ENCODE results near the gene PLSCR2.
"Not testable (repeated sequence)": the region's sequence is repeated elsewhere in the genome, so short reads cannot be mapped to it uniquely, and the experiment has no call there.

Gene PLSCR2

DNA sequence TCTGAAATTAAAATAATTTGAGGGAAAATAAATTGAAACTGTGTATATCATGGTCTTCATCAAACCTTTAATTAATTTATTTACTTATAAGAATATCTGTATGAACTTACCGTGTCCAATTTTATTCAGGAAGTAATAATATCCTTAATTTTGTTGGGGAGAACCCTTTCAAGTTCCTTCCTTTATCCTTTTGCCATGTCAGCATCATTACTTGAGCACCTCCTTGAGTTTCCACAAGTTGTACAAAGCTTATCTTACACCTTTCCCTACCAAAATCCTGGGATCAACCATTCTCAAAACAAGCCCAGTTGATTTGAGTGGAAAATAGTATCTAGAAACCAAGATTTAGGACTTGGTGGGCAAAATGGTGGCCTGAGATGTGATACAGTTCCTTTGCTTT, 37.3 kb downstream of the PLSCR2 start:
- in situ Hi-C loops (cut with HindIII; ENCODE audit: low pct_unique_long_range_greater_than_20kb, low sequenced_read_pairs), result no loop called here
- no peak for DNase-seq (ENCODE audit: low read depth in 1 of 2, low spot score in 1 of 2)
- no peak for TF ChIP-seq JUND (IDR thresholded peaks at IDR 0.05; ENCODE audit: low read depth)

DNA sequence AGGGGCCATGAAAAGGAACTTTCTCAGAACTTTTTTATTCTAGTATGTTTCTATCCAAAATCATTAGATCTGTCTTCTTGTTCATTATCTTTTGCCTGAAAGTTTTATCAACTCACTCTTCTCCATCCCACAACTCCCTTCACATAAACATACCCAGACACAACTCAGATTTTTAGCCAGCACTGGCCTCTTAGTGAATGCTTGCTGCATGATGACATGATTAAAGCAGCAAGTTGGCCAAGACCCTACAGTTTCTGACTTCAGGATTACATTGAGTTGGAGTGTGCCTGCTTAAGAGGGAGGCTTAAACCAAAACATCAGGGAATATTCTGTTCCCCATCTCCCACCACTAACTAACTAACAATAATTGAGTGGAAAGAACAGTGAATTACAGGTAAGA, 38.1 kb downstream of the PLSCR2 start:
- in situ Hi-C loops (cut with HindIII; ENCODE audit: low pct_unique_long_range_greater_than_20kb, low sequenced_read_pairs), result no loop called here
- DNase-seq (ENCODE audit: low read depth in 1 of 2, low spot score in 1 of 2), result no peak
- TF ChIP-seq JUND (IDR thresholded peaks at IDR 0.05; ENCODE audit: low read depth), result no peak

DNA sequence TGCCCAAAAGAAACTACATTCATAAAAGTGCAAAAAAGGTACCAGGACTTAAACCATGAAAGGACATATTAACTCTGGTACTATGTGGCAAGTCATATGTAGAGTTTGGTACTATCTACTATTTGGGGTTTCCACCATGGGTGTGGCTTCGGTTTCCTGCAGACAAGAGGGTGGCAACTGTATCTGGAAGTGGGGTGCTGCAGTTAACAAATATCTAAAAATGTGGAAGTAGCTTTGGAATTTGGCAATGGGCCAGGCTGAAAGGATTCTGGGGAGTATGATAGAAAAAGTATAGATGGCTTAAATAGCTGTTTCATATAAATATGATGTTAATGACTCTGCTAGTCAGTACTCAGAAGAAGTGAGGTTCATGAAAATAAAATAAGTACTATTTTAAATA, 44.0 kb downstream of the PLSCR2 start:
- TF ChIP-seq JUND (IDR thresholded peaks at IDR 0.05; ENCODE audit: low read depth), result no peak
- no peak for DNase-seq (ENCODE audit: low read depth in 1 of 2, low spot score in 1 of 2)
- in situ Hi-C loops (cut with HindIII; ENCODE audit: low pct_unique_long_range_greater_than_20kb, low sequenced_read_pairs), result no loop called here

DNA sequence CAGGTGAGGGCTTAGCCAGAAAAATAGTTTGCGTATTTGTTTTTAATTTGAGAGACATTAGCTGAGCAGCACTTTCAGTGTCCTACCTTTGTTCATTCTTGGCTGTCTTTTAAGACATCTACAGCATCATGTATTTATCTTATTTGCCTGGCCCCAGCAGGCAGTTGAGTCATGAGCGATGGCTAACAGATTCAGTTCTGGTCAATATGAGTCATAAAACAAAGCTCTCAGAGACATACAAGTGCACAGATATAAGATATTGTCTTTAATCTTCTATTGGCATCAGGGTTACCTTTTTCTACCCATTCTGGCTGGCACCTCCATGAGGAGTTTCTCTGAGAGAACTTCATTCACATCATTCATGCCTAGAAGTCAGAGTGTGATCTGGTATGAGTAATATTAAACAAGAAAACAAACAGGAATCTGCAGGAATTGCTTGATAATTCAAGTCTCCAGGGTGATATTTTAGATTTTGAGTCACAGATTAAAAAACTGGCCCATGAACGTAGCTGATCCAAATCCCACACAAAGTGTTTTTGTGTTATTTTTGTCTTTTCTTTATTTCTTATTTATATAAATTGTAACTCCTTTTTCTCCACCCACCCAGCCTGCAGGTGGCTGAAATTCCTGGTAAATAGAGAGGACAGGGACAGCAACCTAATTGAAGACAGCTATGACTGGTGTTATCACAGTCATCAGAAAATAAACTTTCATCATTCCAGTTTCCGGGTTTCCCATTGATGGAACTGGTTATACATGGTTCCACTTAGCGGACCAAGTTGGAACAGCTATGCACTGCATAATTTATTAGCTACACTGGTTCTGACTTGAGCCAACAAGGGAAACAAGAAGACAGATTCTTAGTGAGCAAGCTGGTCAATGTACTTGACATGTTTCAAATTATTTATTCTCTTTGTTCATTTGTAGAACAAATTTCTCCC, 47.3 kb downstream of the PLSCR2 start:
- no peak for TF ChIP-seq JUND (IDR thresholded peaks at IDR 0.05; ENCODE audit: low read depth)
- in situ Hi-C loops (cut with HindIII; ENCODE audit: low pct_unique_long_range_greater_than_20kb, low sequenced_read_pairs), result no loop called here
- peak; percentile 6 to 73 for DNase-seq (ENCODE audit: low read depth in 1 of 2, low spot score in 1 of 2)

DNA sequence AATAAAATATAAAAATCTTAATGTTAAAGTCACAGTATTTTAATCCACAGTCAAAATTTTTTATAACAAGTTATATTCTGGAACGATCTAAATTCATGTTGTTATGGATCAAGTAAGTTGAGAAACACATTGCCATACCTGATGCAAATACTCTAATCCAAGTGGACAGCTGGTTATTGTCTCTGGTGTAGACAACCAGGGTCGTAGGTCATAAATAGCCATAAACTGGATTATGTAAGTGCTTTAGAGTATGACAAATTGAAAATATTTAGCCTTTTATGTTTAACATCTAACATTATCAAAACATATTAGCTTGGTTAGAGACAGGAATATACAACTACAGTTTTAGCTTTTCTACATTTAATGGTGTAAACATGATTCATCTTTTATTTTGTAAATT, 53.0 kb downstream of the PLSCR2 start:
- in situ Hi-C loops (cut with HindIII; ENCODE audit: low pct_unique_long_range_greater_than_20kb, low sequenced_read_pairs), result no loop called here
- no peak for TF ChIP-seq JUND (IDR thresholded peaks at IDR 0.05; ENCODE audit: low read depth)
- no peak for DNase-seq (ENCODE audit: low read depth in 1 of 2, low spot score in 1 of 2)

DNA sequence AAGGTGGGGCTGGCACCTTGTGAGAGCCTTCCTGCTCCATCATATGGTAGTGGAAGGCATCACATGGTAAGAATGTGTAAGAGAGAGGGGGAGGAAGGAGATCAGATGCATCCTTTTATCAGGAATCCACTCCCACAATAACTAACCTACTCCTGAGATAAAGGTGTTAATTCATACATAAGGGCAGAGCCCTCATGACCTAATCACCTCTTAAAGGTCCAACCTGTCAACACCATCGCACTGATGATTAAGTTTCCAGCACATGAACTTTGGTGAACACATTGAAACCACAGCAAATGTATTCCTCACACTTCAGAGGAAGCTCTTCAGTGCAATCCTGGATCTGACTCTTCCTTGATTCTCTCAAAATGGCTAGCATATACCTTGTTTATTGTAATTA, 55.4 kb downstream of the PLSCR2 start:
- in situ Hi-C loops (cut with HindIII; ENCODE audit: low pct_unique_long_range_greater_than_20kb, low sequenced_read_pairs), result no loop called here
- DNase-seq (ENCODE audit: low read depth in 1 of 2, low spot score in 1 of 2), result no peak
- no peak for TF ChIP-seq JUND (IDR thresholded peaks at IDR 0.05; ENCODE audit: low read depth)

DNA sequence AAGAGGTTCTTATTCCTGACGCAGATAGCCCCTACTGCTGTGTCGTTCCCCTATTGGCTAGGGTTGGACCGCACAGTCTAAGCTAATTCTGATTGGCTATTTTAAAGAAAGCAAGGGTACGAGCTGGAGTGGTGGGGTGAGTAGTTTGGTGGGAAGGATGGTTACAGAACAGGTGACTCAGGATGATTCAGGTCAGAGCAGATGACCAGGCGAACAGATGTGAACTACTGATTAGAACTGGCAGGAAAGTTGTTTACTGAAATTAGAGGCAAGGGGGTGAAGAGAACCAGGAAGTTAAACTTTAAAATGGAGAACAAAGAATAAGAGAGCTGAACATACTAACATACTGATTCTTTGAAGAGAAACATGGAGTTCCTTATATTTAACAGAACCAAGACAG, 56.6 kb downstream of the PLSCR2 start:
- DNase-seq (ENCODE audit: low read depth in 1 of 2, low spot score in 1 of 2); in situ Hi-C loops (cut with HindIII; ENCODE audit: low pct_unique_long_range_greater_than_20kb, low sequenced_read_pairs): not testable (repeated sequence)

DNA sequence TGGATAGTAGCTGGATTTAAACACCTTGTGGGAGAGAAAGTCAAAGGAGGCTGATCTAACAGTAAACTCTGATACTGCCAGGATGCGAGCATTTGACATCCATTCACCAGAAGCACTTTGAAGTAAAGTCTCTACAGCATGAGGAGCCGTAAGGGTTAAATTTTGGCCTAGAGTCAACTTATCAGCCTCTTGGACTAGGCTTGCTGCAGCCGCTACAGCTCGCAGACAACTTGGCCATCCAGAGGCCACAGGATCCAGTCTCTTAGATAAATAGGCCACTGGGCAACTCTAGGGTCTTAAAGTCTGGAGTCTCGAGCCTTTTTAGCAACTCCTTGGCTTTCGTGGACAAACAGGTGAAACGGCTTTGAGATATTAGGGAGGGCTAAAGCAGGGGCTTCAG, 61.4 kb downstream of the PLSCR2 start:
- DNase-seq (ENCODE audit: low read depth in 1 of 2, low spot score in 1 of 2), result no peak
- in situ Hi-C loops (cut with HindIII; ENCODE audit: low pct_unique_long_range_greater_than_20kb, low sequenced_read_pairs), result no loop called here
- no peak for TF ChIP-seq JUND (IDR thresholded peaks at IDR 0.05; ENCODE audit: low read depth)

DNA sequence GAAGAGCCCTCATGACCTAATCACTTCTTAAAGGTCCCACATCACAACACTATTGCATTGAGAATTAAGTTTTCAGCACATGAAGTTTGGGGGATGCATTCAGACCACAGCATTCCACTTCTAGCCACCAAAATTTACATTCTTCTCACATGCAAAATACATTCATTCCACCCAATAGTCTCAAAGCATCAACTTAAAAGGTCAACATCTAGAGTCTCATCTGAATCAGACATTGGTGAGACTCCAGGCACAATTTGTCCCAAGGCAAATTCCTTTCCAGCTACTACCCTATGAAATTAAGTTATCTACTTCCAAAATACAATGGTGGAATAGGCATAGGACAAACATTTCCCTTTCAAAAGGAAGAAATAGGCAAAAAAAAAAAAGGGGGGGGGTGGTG, 64.9 kb downstream of the PLSCR2 start:
- TF ChIP-seq JUND (IDR thresholded peaks at IDR 0.05; ENCODE audit: low read depth), result no peak
- in situ Hi-C loops (cut with HindIII; ENCODE audit: low pct_unique_long_range_greater_than_20kb, low sequenced_read_pairs), result no loop called here
- DNase-seq (ENCODE audit: low read depth in 1 of 2, low spot score in 1 of 2), result no peak

DNA sequence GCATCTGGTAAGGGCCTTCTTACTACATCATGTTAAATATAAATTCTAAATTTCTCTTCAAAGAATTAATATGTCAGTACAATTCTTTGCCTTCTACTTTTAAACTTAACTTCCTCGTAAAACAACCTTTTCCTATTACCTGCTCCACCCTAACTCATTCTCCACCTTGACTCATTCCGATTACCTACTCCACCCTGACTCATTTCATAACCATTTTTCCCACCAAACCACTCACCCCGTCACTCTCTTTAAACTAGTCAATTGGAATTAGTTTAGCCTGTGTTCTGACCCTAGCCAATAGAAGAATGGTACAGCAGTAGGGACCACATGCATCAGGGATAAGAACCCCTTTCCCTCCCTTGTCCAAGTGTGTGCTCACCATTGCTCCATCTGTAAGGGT, 65.6 kb downstream of the PLSCR2 start:
- in situ Hi-C loops (cut with HindIII; ENCODE audit: low pct_unique_long_range_greater_than_20kb, low sequenced_read_pairs), result no loop called here

DNA sequence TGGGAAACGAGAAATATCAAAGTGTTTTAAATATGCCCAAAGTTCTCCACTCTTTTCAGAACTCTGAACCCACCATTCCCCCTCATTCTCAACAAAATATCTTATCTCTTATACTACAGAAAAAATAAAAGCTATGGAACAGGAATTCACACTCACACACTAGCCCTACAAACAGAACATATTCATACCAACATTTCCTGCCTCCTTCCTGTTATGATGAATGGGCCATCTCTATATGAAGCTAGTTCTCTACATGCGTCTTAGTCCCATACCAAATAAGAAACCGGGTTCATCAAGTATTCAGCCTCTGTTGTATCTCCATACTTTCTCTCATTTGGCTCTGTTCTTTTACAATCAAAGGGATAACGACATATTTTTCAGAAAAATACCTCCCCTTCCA, 72.6 kb downstream of the PLSCR2 start:
- no peak for TF ChIP-seq JUND (IDR thresholded peaks at IDR 0.05; ENCODE audit: low read depth)
- in situ Hi-C loops (cut with HindIII; ENCODE audit: low pct_unique_long_range_greater_than_20kb, low sequenced_read_pairs), result no loop called here
- no peak for DNase-seq (ENCODE audit: low read depth in 1 of 2, low spot score in 1 of 2)

More for the DNA sequence above, 65.6 kb downstream of the PLSCR2 start:
- TF ChIP-seq JUND (IDR thresholded peaks at IDR 0.05; ENCODE audit: low read depth), result no peak
- no peak for DNase-seq (ENCODE audit: low read depth in 1 of 2, low spot score in 1 of 2)

DNA sequence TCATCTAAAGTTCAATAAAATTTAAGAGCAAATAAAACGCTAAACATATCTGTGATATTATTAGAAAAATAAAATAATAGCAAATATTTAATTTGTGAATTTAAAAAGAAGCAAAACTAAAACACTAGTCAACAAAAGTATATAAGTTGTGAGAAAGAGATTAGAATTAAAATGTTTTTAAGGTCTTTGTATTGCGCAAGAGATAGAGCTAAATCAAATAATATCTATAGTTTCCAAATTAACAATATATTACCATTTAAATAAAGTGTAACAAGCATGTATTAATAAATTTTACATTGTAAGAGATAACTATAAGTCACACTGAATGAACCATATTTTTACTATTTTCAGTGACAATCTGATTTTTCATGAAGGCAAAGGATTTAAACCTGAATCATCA, 74.2 kb downstream of the PLSCR2 start:
- DNase-seq (ENCODE audit: low read depth in 1 of 2, low spot score in 1 of 2), result no peak
- no peak for TF ChIP-seq JUND (IDR thresholded peaks at IDR 0.05; ENCODE audit: low read depth)
- in situ Hi-C loops (cut with HindIII; ENCODE audit: low pct_unique_long_range_greater_than_20kb, low sequenced_read_pairs), result no loop called here

DNA sequence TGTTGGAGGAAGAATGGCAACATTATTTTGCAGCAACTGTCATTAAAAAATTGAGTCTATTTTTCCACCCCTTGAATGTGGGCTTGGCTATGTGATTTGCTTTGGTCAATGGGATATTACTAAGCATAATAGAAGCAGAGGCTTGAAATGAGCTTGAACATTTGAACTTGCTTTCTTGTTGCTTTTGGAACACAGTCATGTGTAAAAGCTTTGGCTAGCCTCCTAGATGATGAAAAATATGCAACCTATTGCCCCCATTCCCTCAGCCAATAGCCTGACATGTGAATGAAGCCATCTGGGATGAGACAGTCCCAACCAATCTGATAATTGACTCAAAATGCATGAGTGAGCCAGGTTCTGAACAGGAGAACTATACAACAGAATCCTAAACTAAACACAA, 78.4 kb downstream of the PLSCR2 start:
- no peak for TF ChIP-seq JUND (IDR thresholded peaks at IDR 0.05; ENCODE audit: low read depth)
- DNase-seq (ENCODE audit: low read depth in 1 of 2, low spot score in 1 of 2), result no peak
- in situ Hi-C loops (cut with HindIII; ENCODE audit: low pct_unique_long_range_greater_than_20kb, low sequenced_read_pairs), result no loop called here
